KMS-11 (cell line): ENCODE measurements around the gene TBL1X.

Source experiments
- H2AFZ ChIP-seq: fragments of 200-600 bp; sonication (generic); 2 replicates; pipeline ENCODE4 v1.6.1; 2016; ENCODE audit warnings: antibody characterized with exemption, mixed run types, low read depth
- H3K27ac ChIP-seq: fragments of 200-600 bp; sonication (generic); 2 replicates; pipeline ENCODE4 v1.6.1; 2016; ENCODE audit warnings: mild to moderate bottlenecking, mixed run types
- H3K27me3 ChIP-seq: fragments of 200-600 bp; sonication (generic); 2 replicates; pipeline ENCODE4 v1.6.1; 2017; ENCODE audit warnings: mild to moderate bottlenecking, low read depth, mixed run types, moderate library complexity; ENCODE audit not compliant: insufficient read depth
- H3K36me3 ChIP-seq: fragments of 200-600 bp; sonication (generic); 2 replicates; pipeline ENCODE4 v1.6.1; 2017; ENCODE audit warnings: mild to moderate bottlenecking, mixed run types; ENCODE audit not compliant: insufficient read depth
- H3K4me1 ChIP-seq: fragments of 200-600 bp; sonication (generic); 2 replicates; pipeline ENCODE4 v1.6.1; 2016; ENCODE audit warnings: mild to moderate bottlenecking, low read depth, mixed run types; ENCODE audit not compliant: poor library complexity, severe bottlenecking
- H3K4me2 ChIP-seq: fragments of 200-600 bp; sonication (generic); 2 replicates; pipeline ENCODE4 v1.7.0; 2016; ENCODE audit warnings: mild to moderate bottlenecking, mixed run types
- H3K4me3 ChIP-seq: fragments of 200-600 bp; sonication (generic); IDR thresholded peaks from 2 replicates; pipeline ENCODE4 v1.6.1; 2017; ENCODE audit warnings: low read depth, low read length, mixed read lengths; ENCODE audit not compliant: insufficient read depth
- H3K79me2 ChIP-seq: fragments of 200-600 bp; sonication (generic); 2 replicates; pipeline ENCODE4 v1.6.1; 2016; ENCODE audit warnings: low read depth, mixed run types; ENCODE audit not compliant: insufficient read depth
- H3K9ac ChIP-seq: fragments of 200-600 bp; sonication (generic); 2 replicates; pipeline ENCODE4 v1.6.1; 2016; ENCODE audit warnings: mild to moderate bottlenecking, mixed run types
- H4K20me1 ChIP-seq: fragments of 200-600 bp; sonication (generic); 2 replicates; pipeline ENCODE4 v1.6.1; 2016; ENCODE audit warnings: mild to moderate bottlenecking, mixed run types; ENCODE audit not compliant: insufficient read depth
- CTCF ChIP-seq: fragments of 200-600 bp; sonication (generic); conservative IDR thresholded peaks from 2 replicates; pipeline ENCODE4 v1.6.1; 2017; ENCODE audit warnings: low read depth, mild to moderate bottlenecking, antibody characterized with exemption, low read length, moderate library complexity, mixed read lengths

TBL1X gene

GRCh38 chrX:9635803-9636202 lies 170.9 kb downstream of the TBL1X start:
- H4K20me1 ChIP-seq: no peaks in the 10 kb centered on the region
- H3K4me1 ChIP-seq: peaks cover 26% of the 10 kb centered on the region
- H3K27ac ChIP-seq: no peak overlapping the region
- no peak overlapping the region for H3K4me3 ChIP-seq
- no peak overlapping the region for H3K4me2 ChIP-seq
- no peak overlapping the region for H2AFZ ChIP-seq
- no peaks in the 10 kb centered on the region for H3K79me2 ChIP-seq
- no peak overlapping the region for H3K9ac ChIP-seq
- TF ChIP-seq CTCF: no peak
- H3K36me3 ChIP-seq: no peaks in the 10 kb centered on the region
- no peaks in the 10 kb centered on the region for H3K27me3 ChIP-seq

- TF ChIP-seq CTCF: no peak
- no peak overlapping the region for H2AFZ ChIP-seq
- no peaks in the 10 kb centered on the region for H3K36me3 ChIP-seq
- H3K27me3 ChIP-seq: no peaks in the 10 kb centered on the region
- no peaks in the 10 kb centered on the region for H3K79me2 ChIP-seq
- no peak overlapping the region for H3K4me3 ChIP-seq
- H3K4me2 ChIP-seq: peak overlapping the region; percentile 47; the same call in 1 of the 2 replicates
- no peak overlapping the region for H3K27ac ChIP-seq
- H3K4me1 ChIP-seq: peaks cover 42% of the 10 kb centered on the region
- no peaks in the 10 kb centered on the region for H4K20me1 ChIP-seq
- H3K9ac ChIP-seq: no peak overlapping the region
Observed at GRCh38 chrX:9638871-9639270, 174.0 kb downstream of the TBL1X start.

GRCh38 chrX:9642270-9642995 lies 177.6 kb downstream of the TBL1X start:
- no peak overlapping the region for H3K4me3 ChIP-seq
- no peak overlapping the region for H3K27ac ChIP-seq
- H3K9ac ChIP-seq: no peak overlapping the region
- TF ChIP-seq CTCF: no peak
- H3K27me3 ChIP-seq: no peaks in the 10 kb centered on the region
- H3K79me2 ChIP-seq: no peaks in the 10 kb centered on the region
- H3K4me1 ChIP-seq: peaks cover 38% of the 10 kb centered on the region
- no peaks in the 10 kb centered on the region for H4K20me1 ChIP-seq
- H2AFZ ChIP-seq: no peak overlapping the region
- no peak overlapping the region for H3K4me2 ChIP-seq
- H3K36me3 ChIP-seq: no peaks in the 10 kb centered on the region

GRCh38 chrX:9643807-9644206 lies 178.9 kb downstream of the TBL1X start:
- no peak overlapping the region for H3K27ac ChIP-seq
- no peak overlapping the region for H3K4me2 ChIP-seq
- H4K20me1 ChIP-seq: no peaks in the 10 kb centered on the region

More at GRCh38 chrX:9643807-9644206, 178.9 kb downstream of the TBL1X start:
- Histone ChIP-seq H3K27me3 (no peaks in the 10 kb centered on the region), H3K79me2 (no peaks in the 10 kb centered on the region), H2AFZ (no peak overlapping the region), H3K4me3 (no peak overlapping the region), H3K9ac (no peak overlapping the region), H3K36me3 (no peaks in the 10 kb centered on the region), H3K4me1 (peaks cover 24% of the 10 kb centered on the region)
- no peak for TF ChIP-seq CTCF
